OCI-LY7 (cell line): ENCODE data around the gene CHAF1A. TPM values are rescaled to one million over a fixed set of nuclear protein-coding genes. Genes with fewer than 3 reads are reported as not detected.

ENCODE experiments used
- BruUV-seq: library from RNA; stranded (reverse); fragments of 400-500 nt; replicated peaks from 2 replicates; lab custom pipeline; 2021; lab: Mats Ljungman, UMichigan
- CTCF ChIA-PET: fragments of 300-600 bp; sonication (Branson Sonifier 250); formaldehyde crosslinking; loops from one replicate; lab custom pipeline; 2022; ENCODE audit warnings: antibody characterized with exemption; ENCODE audit not compliant: unreplicated experiment; lab: Charles Lee
- POLR2A ChIA-PET: fragments of 300-600 bp; sonication (Branson Sonifier 250); formaldehyde crosslinking; loops from one replicate; lab custom pipeline; 2022; ENCODE audit warnings: antibody characterized with exemption; lab: Charles Lee
- DNase-seq: peaks from one replicate; pipeline ENCODE4 v3.0.0-alpha.2; 2015; ENCODE audit warnings: low spot score
- H2AFZ ChIP-seq: fragments of 200-600 bp; sonication (generic), shearing (Covaris generic); 2 replicates; pipeline ENCODE4 v1.6.1; 2014; ENCODE audit warnings: mild to moderate bottlenecking, antibody characterized with exemption, low read length, moderate library complexity
- H3K27ac ChIP-seq: fragments of 200-600 bp; sonication (generic); 2 replicates; pipeline ENCODE4 v1.5.1; 2014; ENCODE audit warnings: mixed run types, low read depth, mild to moderate bottlenecking, moderate library complexity, low read length, inconsistent platforms; ENCODE audit not compliant: poor library complexity, severe bottlenecking
- H3K36me3 ChIP-seq: fragments of 200-600 bp; sonication (generic); 2 replicates; pipeline ENCODE4 v1.6.1; 2014; ENCODE audit warnings: mild to moderate bottlenecking, antibody characterized with exemption, low read length, moderate library complexity, mixed read lengths; ENCODE audit not compliant: insufficient read depth
- H3K4me1 ChIP-seq: fragments of 200-600 bp; sonication (generic); 2 replicates; pipeline ENCODE4 v1.5.1; 2014; ENCODE audit warnings: mild to moderate bottlenecking, low read length; ENCODE audit not compliant: insufficient read depth, poor library complexity, severe bottlenecking
- H3K4me2 ChIP-seq: fragments of 200-600 bp; sonication (generic); 2 replicates; pipeline ENCODE4 v1.6.1; 2014; ENCODE audit warnings: mild to moderate bottlenecking, low read length
- H3K4me3 ChIP-seq: fragments of 200-600 bp; sonication (generic); 2 replicates; pipeline ENCODE4 v1.5.1; 2014; ENCODE audit warnings: mild to moderate bottlenecking, low read depth, low read length; ENCODE audit not compliant: poor library complexity, severe bottlenecking
- H3K79me2 ChIP-seq: fragments of 200-600 bp; sonication (generic); 2 replicates; pipeline ENCODE4 v1.6.1; 2016; ENCODE audit warnings: low read depth, mild to moderate bottlenecking, low read length, moderate library complexity, mixed read lengths; ENCODE audit not compliant: insufficient read depth
- H3K9me2 ChIP-seq: fragments of 200-600 bp; sonication (generic); 2 replicates; pipeline ENCODE4 v1.6.1; 2016; ENCODE audit warnings: mild to moderate bottlenecking, low read length, mixed read lengths; ENCODE audit not compliant: insufficient read depth
- H3K9me3 ChIP-seq: fragments of 200-600 bp; sonication (generic); 2 replicates; pipeline ENCODE4 v1.6.1; 2014; ENCODE audit warnings: mild to moderate bottlenecking, mixed run types, low read length, mixed read lengths
- H4K20me1 ChIP-seq: fragments of 200-600 bp; sonication (generic); 2 replicates; pipeline ENCODE4 v1.6.1; 2014; ENCODE audit warnings: mild to moderate bottlenecking, antibody characterized with exemption, low read length, moderate library complexity, mixed read lengths; ENCODE audit not compliant: insufficient read depth
- CTCF ChIP-seq: fragments of 200-600 bp; sonication (generic); conservative IDR thresholded peaks from 2 replicates; pipeline ENCODE4 v1.5.1; 2014; ENCODE audit warnings: mild to moderate bottlenecking, antibody characterized with exemption, low read length, moderate library complexity, mixed read lengths
- EZH2phosphoT487 ChIP-seq: fragments of 200-600 bp; sonication (generic); IDR thresholded peaks from 2 replicates; pipeline ENCODE4 v1.6.1; 2018; ENCODE audit warnings: low read depth, borderline replicate concordance, mild to moderate bottlenecking, mixed run types, antibody characterized with exemption, low read length, moderate library complexity, mixed read lengths
- intact Hi-C: fragments of 100-400 bp; cut with micrococcal nuclease; formaldehyde crosslinking; loops from one replicate; pipeline ENCODE4 v1.10.0; 2022; ENCODE audit not compliant: unreplicated experiment
- total RNA-seq, 2 experiments: library from RNA; depleted of rRNA in 1 of 2; stranded (reverse); fragments of >200 nt in 1 of 2; shearing (Covaris generic) in 1 of 2; gene quantifications; 2 replicates each; pipeline ENCODE4 v1.2.3, GENCODE V29; 2014 to 2022

Gene CHAF1A
- total RNA-seq, 2 experiments from 2014 or later, result 107 to 119 TPM

- H4K20me1 ChIP-seq, result no peaks in the 10 kb centered on the region; the same call in 1 of the 2 replicates
- no peak overlapping the region for H2AFZ ChIP-seq
- H3K4me2 ChIP-seq, result no peak overlapping the region
- intact Hi-C loops, result no loop called here
- ChIA-PET POLR2A (no interaction called here), CTCF (no interaction called here)
- H3K79me2 ChIP-seq, result no peaks in the 10 kb centered on the region
- no TSS peak for BruUV-seq
- no peak overlapping the region for H3K27ac ChIP-seq
- no peak for DNase-seq
- TF ChIP-seq EZH2phosphoT487 (no peak), CTCF (no peak)
- H3K9me2 ChIP-seq, result no peaks in the 10 kb centered on the region
- H3K9me3 ChIP-seq, result no peaks in the 10 kb centered on the region
- H3K4me3 ChIP-seq, result no peak overlapping the region
- no peaks in the 10 kb centered on the region for H3K4me1 ChIP-seq
- H3K36me3 ChIP-seq, result peaks cover 87% of the 10 kb centered on the region
Measured at GRCh38 chr19:4448147-4448985, 45.9 kb downstream of the CHAF1A start.

GRCh38 chr19:4449022-4449638 is 46.7 kb downstream of the CHAF1A start:
- no peaks in the 10 kb centered on the region; the same call in 1 of the 2 replicates for H4K20me1 ChIP-seq
- peaks cover 2% of the 10 kb centered on the region for H3K4me1 ChIP-seq
- no peak overlapping the region for H3K27ac ChIP-seq
- H3K79me2 ChIP-seq, result no peaks in the 10 kb centered on the region
- no peaks in the 10 kb centered on the region for H3K9me2 ChIP-seq
- BruUV-seq, result no TSS peak
- CTCF ChIA-PET, result no interaction called here
- TF ChIP-seq EZH2phosphoT487 (no peak), CTCF (no peak)
- H2AFZ ChIP-seq, result no peak overlapping the region
- peaks cover 82% of the 10 kb centered on the region for H3K36me3 ChIP-seq
- no peaks in the 10 kb centered on the region for H3K9me3 ChIP-seq
- no peak overlapping the region for H3K4me2 ChIP-seq
- intact Hi-C loops, result no loop called here
- POLR2A ChIA-PET, result interaction anchor here (0.8 kb wide), 1 partner anchor 14 kb away, joined by 4 read pairs; no protein-coding TSS in a partner anchor
- DNase-seq, result no peak
- no peak overlapping the region for H3K4me3 ChIP-seq

GRCh38 chr19:4449639-4450028 is 47.2 kb downstream of the CHAF1A start:
- no peak for DNase-seq
- H3K9me2 ChIP-seq, result no peaks in the 10 kb centered on the region
- POLR2A ChIA-PET, result interaction anchor here (0.8 kb wide), 1 partner anchor 14 kb away, joined by 4 read pairs; no protein-coding TSS in a partner anchor
- H4K20me1 ChIP-seq, result no peaks in the 10 kb centered on the region
- BruUV-seq, result no TSS peak
- no peak for TF ChIP-seq EZH2phosphoT487
- TF ChIP-seq CTCF, result no peak
- no peaks in the 10 kb centered on the region for H3K79me2 ChIP-seq
- no peak overlapping the region for H3K4me2 ChIP-seq
- H3K9me3 ChIP-seq, result no peaks in the 10 kb centered on the region
- peaks cover 4% of the 10 kb centered on the region for H3K4me1 ChIP-seq
- H3K27ac ChIP-seq, result no peak overlapping the region
- CTCF ChIA-PET, result no interaction called here
- H3K36me3 ChIP-seq, result peaks cover 77% of the 10 kb centered on the region
- intact Hi-C loops, result no loop called here
- H3K4me3 ChIP-seq, result no peak overlapping the region
- H2AFZ ChIP-seq, result no peak overlapping the region
